Loucy (cell line): Measurements from ENCODE around the gene ZSWIM5.

ENCODE experiments used
- CTCF ChIP-seq: fragments of 200-600 bp; sonication (generic); conservative IDR thresholded peaks from 2 replicates; pipeline ENCODE4 v1.5.1; 2014; ENCODE audit warnings: mild to moderate bottlenecking, antibody characterized with exemption, low read length
- EZH2phosphoT487 ChIP-seq: fragments of 200-600 bp; IDR thresholded peaks from 2 replicates; pipeline ENCODE4 v1.6.1; 2018; ENCODE audit warnings: antibody characterized with exemption, mild to moderate bottlenecking, moderate library complexity, borderline replicate concordance

- no peak for TF ChIP-seq CTCF
- no peak for TF ChIP-seq EZH2phosphoT487
Measured at GRCh38 chr1:45177452-45177851, 29.0 kb downstream of the ZSWIM5 start.
